ENCODE results near the gene C3orf52.
"Not testable (repeated sequence)": the region's sequence is repeated elsewhere in the genome, so short reads cannot be mapped to it uniquely, and the experiment has no call there.

Gene C3orf52, protein sequence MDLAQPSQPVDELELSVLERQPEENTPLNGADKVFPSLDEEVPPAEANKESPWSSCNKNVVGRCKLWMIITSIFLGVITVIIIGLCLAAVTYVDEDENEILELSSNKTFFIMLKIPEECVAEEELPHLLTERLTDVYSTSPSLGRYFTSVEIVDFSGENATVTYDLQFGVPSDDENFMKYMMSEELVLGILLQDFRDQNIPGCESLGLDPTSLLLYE
- total RNA-seq: 0.50 to 4.8 (median 2.8) reads per million in 9 experiments

- H3K9me3 Mint-ChIP-seq: no peaks in the 10 kb centered on the region
- peaks cover 16 to 35% of the 10 kb centered on the region in 2 donors for H3K27me3 Mint-ChIP-seq
- peak; percentile 23 to 37 (median 33) for DNase-seq
- ATAC-seq (replicated peaks): peak; percentile 88
- H3K27ac Mint-ChIP-seq: peak within 1 kb of the TSS; percentile 42 to 88
- peaks cover 0 to 11% of the 10 kb centered on the region in 2 donors for H3K4me1 Mint-ChIP-seq (ENCODE audit: low read depth in 2 of 2)
- H3K36me3 Mint-ChIP-seq (ENCODE audit: insufficient read depth): no peaks in the 10 kb centered on the region
- peak within 1 kb of the TSS; percentile 80 to 85 for H3K4me3 Mint-ChIP-seq
Observed at GRCh38 chr3:112086076-112086854, at the start of gene C3orf52. TSS of gene C3orf52 (plus strand) at chr3:112086389. CDS start at chr3:112086408, 19 bp downstream.

GRCh38 chr3:112037194-112037593 is 49.0 kb upstream of the C3orf52 start:
- H3K27ac Mint-ChIP-seq, H3K9me3 Mint-ChIP-seq: not testable (repeated sequence)

GRCh38 chr3:112038863-112039262 is 47.3 kb upstream of the C3orf52 start:
- H3K36me3 Mint-ChIP-seq (ENCODE audit: insufficient read depth): peaks cover 3% of the 10 kb centered on the region
- H3K27ac Mint-ChIP-seq: no peak overlapping the region
- peaks cover 6 to 7% of the 10 kb centered on the region in 2 donors for H3K27me3 Mint-ChIP-seq
- H3K4me3 Mint-ChIP-seq: no peak overlapping the region
- DNase-seq: no peak
- no peaks in the 10 kb centered on the region for H3K4me1 Mint-ChIP-seq (ENCODE audit: low read depth in 2 of 2)
- ATAC-seq (replicated peaks): no peak
- H3K9me3 Mint-ChIP-seq: no peaks in the 10 kb centered on the region

More at GRCh38 chr3:112037194-112037593, 49.0 kb upstream of the C3orf52 start:
- not testable (repeated sequence) for H3K36me3 Mint-ChIP-seq (ENCODE audit: insufficient read depth); ATAC-seq (replicated peaks); H3K4me1 Mint-ChIP-seq (ENCODE audit: low read depth in 2 of 2); DNase-seq; H3K4me3 Mint-ChIP-seq
- H3K27me3 Mint-ChIP-seq: peaks cover 6 to 12% of the 10 kb centered on the region in 2 donors

DNA sequence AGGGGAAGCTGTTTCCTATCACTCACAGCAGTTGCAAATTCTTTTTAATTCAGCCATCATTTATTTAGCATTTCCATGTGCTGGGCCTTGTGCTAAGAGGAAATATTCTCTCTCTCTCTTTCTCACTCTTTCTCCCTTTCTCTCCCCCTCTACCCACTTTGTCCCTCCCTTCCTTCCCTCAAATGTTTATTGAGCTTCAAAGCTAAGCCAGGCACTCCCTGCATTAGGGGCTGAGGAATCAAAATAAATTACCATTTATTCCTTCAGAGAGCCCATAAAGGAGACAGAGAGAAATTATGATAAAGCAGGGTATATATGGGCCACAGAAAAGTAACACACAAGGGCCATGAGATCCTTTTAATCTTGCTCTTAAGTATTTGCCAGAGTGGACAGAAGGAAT is 44.9 kb upstream of the C3orf52 start:
- H3K9me3 Mint-ChIP-seq: no peaks in the 10 kb centered on the region
- no peaks in the 10 kb centered on the region for H3K4me1 Mint-ChIP-seq (ENCODE audit: low read depth in 2 of 2)
- no peak for ATAC-seq (replicated peaks)
- H3K27me3 Mint-ChIP-seq: peaks cover 6 to 7% of the 10 kb centered on the region in 2 donors
- no peak for DNase-seq
- peaks cover 3% of the 10 kb centered on the region for H3K36me3 Mint-ChIP-seq (ENCODE audit: insufficient read depth)
- H3K4me3 Mint-ChIP-seq: no peak overlapping the region
- H3K27ac Mint-ChIP-seq: no peak overlapping the region

DNA sequence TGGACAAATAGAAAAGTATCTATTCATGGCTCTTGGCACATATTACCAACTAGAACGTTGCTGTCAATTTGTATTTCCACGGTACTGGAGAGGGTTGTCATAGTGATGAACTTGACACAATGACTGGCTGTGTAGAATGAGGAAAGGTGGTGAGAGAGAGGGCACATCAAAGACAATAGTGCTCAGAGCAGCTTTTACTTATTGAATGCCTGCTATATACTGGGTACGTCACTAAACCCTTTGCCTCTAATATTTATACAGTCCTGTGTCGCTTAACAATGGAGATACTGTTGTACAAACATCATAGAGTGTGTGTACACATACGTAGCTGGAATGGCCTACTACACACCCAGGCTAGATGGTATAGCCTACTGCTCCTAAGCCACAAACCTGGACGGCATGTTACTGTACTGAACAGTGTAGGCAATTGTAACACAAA is 43.3 kb upstream of the C3orf52 start:
- Mint-ChIP-seq H3K27ac (no peak overlapping the region), H3K4me1 (ENCODE audit: low read depth in 2 of 2) (no peaks in the 10 kb centered on the region), H3K4me3 (no peak overlapping the region), H3K9me3 (no peaks in the 10 kb centered on the region), H3K27me3 (peaks cover 11 to 13% of the 10 kb centered on the region in 2 donors), H3K36me3 (ENCODE audit: insufficient read depth) (peaks cover 3% of the 10 kb centered on the region)
- no peak for DNase-seq
- ATAC-seq (replicated peaks): no peak

DNA sequence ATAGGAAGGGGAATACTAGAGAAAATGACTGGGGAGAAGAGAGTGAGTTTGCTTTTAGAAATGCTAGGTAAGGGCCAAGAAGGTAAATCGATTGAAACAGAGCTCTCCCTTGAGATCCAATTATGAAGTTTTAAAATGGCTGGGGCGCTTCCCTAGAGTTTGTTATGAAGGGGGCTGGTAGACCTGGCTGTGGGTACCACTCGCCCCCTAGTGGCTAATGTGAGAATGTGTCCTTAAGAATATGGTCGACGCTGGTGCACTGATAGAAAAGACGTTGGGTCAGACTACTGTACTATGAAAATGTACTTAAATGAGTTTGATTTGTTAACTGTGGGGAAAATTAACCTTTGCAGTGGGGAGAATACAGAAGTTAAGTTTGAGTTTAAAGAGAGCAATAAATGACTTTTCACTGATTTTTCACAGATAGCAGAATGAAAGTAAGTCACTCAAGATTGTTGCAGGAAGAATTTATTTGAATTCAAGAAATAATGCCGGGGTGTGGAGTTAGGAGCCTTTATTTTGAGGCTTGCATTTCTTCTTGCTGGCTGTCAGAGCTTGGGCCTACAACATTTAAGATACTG is 42.5 kb upstream of the C3orf52 start:
- no peaks in the 10 kb centered on the region for H3K9me3 Mint-ChIP-seq
- no peak overlapping the region for H3K4me3 Mint-ChIP-seq
- H3K27ac Mint-ChIP-seq: no peak overlapping the region
- DNase-seq (peak; percentile 25 to 43 (median 30)), ATAC-seq (replicated peaks) (peak; percentile 99)
- peaks cover 11 to 21% of the 10 kb centered on the region in 2 donors for H3K27me3 Mint-ChIP-seq
- no peaks in the 10 kb centered on the region for H3K4me1 Mint-ChIP-seq (ENCODE audit: low read depth in 2 of 2)
- H3K36me3 Mint-ChIP-seq (ENCODE audit: insufficient read depth): peaks cover 3% of the 10 kb centered on the region

- Mint-ChIP-seq H3K4me3 (no peak overlapping the region), H3K4me1 (ENCODE audit: low read depth in 2 of 2) (no peaks in the 10 kb centered on the region), H3K9me3 (no peaks in the 10 kb centered on the region), H3K36me3 (ENCODE audit: insufficient read depth) (peaks cover 3% of the 10 kb centered on the region), H3K27ac (no peak overlapping the region), H3K27me3 (peaks cover 17 to 33% of the 10 kb centered on the region in 2 donors)
- ATAC-seq (replicated peaks): no peak
- DNase-seq: no peak
Observed at GRCh38 chr3:112046599-112046998, 39.6 kb upstream of the C3orf52 start.

GRCh38 chr3:112047264-112047663 is 38.9 kb upstream of the C3orf52 start:
- no peak for DNase-seq
- Mint-ChIP-seq H3K27ac (no peak overlapping the region), H3K36me3 (ENCODE audit: insufficient read depth) (no peaks in the 10 kb centered on the region), H3K4me3 (no peak overlapping the region), H3K9me3 (no peaks in the 10 kb centered on the region), H3K4me1 (ENCODE audit: low read depth in 2 of 2) (no peaks in the 10 kb centered on the region), H3K27me3 (peaks cover 22 to 40% of the 10 kb centered on the region in 2 donors)
- ATAC-seq (replicated peaks): no peak

GRCh38 chr3:112048911-112049310 is 37.3 kb upstream of the C3orf52 start:
- DNase-seq (no peak), ATAC-seq (replicated peaks) (no peak)
- no peaks in the 10 kb centered on the region for H3K36me3 Mint-ChIP-seq (ENCODE audit: insufficient read depth)
- H3K27ac Mint-ChIP-seq: no peak overlapping the region
- no peak overlapping the region for H3K4me3 Mint-ChIP-seq
- H3K27me3 Mint-ChIP-seq: peaks cover 24 to 44% of the 10 kb centered on the region in 2 donors
- no peaks in the 10 kb centered on the region for H3K4me1 Mint-ChIP-seq (ENCODE audit: low read depth in 2 of 2)
- no peaks in the 10 kb centered on the region for H3K9me3 Mint-ChIP-seq

DNA sequence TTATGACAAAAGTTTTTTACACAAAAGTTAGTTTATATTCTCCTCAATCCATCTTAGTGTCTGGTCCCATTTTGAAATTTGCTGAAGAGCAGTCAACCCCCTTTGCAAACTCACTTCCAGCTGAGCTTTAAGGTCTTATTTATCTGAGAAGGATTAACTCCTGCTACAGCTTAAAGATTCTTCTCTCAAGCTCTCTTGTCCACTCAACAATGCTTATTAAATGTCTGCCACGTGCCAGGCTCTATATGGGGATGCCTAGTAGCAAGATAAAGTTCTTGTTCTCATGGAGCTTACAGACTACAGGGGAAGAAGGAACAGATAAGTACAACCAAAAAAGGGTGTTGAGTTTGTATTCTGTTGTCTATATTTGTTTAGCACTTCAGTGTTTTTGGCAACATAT is 33.0 kb upstream of the C3orf52 start:
- H3K27ac Mint-ChIP-seq: peak overlapping the region in 1 of 2 donors; percentile 68
- DNase-seq: no peak
- no peak overlapping the region for H3K4me3 Mint-ChIP-seq
- ATAC-seq (replicated peaks): no peak
- H3K36me3 Mint-ChIP-seq (ENCODE audit: insufficient read depth): no peaks in the 10 kb centered on the region
- peaks cover 36 to 48% of the 10 kb centered on the region in 2 donors for H3K27me3 Mint-ChIP-seq
- H3K4me1 Mint-ChIP-seq (ENCODE audit: low read depth in 2 of 2): peaks cover 0 to 4% of the 10 kb centered on the region in 2 donors
- H3K9me3 Mint-ChIP-seq: no peaks in the 10 kb centered on the region

GRCh38 chr3:112056451-112056929 is 29.7 kb upstream of the C3orf52 start:
- peaks cover 26 to 34% of the 10 kb centered on the region in 2 donors for H3K27me3 Mint-ChIP-seq
- peaks cover 0 to 4% of the 10 kb centered on the region in 2 donors for H3K4me1 Mint-ChIP-seq (ENCODE audit: low read depth in 2 of 2)
- peaks cover 0 to 3% of the 10 kb centered on the region in 2 donors for H3K9me3 Mint-ChIP-seq
- H3K36me3 Mint-ChIP-seq (ENCODE audit: insufficient read depth): no peaks in the 10 kb centered on the region
- ATAC-seq (replicated peaks) (no peak), DNase-seq (no peak)
- no peak overlapping the region for H3K4me3 Mint-ChIP-seq
- H3K27ac Mint-ChIP-seq: no peak overlapping the region

DNA sequence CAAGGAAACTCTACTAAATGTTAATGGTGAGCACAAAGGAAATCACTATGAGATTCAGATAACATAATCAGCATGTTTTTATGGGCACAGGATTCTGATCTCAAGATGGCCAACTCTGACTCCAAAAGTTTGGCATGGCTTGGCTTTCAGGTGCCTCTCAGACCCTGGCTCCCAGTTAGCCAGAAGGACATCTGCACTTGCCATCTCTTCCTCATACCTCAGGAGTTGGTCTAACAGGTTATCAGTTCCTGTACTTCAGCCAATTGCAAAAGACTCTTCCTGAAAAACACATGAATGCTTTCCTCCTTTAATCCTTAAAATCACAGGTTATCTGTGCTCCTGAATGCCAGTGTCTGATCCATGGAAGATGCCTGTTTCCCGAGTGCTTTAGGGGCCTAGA is 26.7 kb upstream of the C3orf52 start:
- no peak for ATAC-seq (replicated peaks)
- Mint-ChIP-seq H3K4me3 (no peak overlapping the region), H3K9me3 (peaks cover 0 to 3% of the 10 kb centered on the region in 2 donors)

GRCh38 chr3:112061152-112061551 is 25.0 kb upstream of the C3orf52 start:
- Mint-ChIP-seq H3K36me3 (ENCODE audit: insufficient read depth) (no peaks in the 10 kb centered on the region), H3K4me1 (ENCODE audit: low read depth in 2 of 2) (peaks cover 0 to 4% of the 10 kb centered on the region in 2 donors), H3K27ac (no peak overlapping the region), H3K4me3 (no peak overlapping the region), H3K27me3 (peaks cover 0 to 15% of the 10 kb centered on the region in 2 donors), H3K9me3 (peaks cover 0 to 3% of the 10 kb centered on the region in 2 donors)
- DNase-seq (no peak), ATAC-seq (replicated peaks) (no peak)

More for the DNA sequence above, 26.7 kb upstream of the C3orf52 start:
- no peaks in the 10 kb centered on the region for H3K36me3 Mint-ChIP-seq (ENCODE audit: insufficient read depth)
- H3K27me3 Mint-ChIP-seq: peaks cover 12 to 17% of the 10 kb centered on the region in 2 donors
- no peak overlapping the region for H3K27ac Mint-ChIP-seq
- no peak for DNase-seq
- H3K4me1 Mint-ChIP-seq (ENCODE audit: low read depth in 2 of 2): peaks cover 0 to 4% of the 10 kb centered on the region in 2 donors
